Upper lobe of right lung (tissue), 1 donor: ENCODE results near the gene MAN1C1. TPM values are rescaled to one million over a fixed set of nuclear protein-coding genes. Genes with fewer than 3 reads are reported as not detected.

Experiments
- ATAC-seq: fragments of 200-7000 bp; cut with Tn5 transposase; one replicate; pipeline ENCODE4 v1.9.1; 2020; ENCODE audit warnings: mild to moderate bottlenecking, moderate library complexity
- DNase-seq: peaks from one replicate; pipeline ENCODE4 v3.0.0-alpha.2; 2020
- H3K27ac ChIP-seq: fragments of 200-600 bp; one replicate; pipeline ENCODE4 v1.8.0; 2022
- H3K27me3 ChIP-seq: fragments of 200-600 bp; one replicate; pipeline ENCODE4 v1.8.0; 2022; ENCODE audit warnings: mild to moderate bottlenecking
- H3K36me3 ChIP-seq: fragments of 200-600 bp; one replicate; pipeline ENCODE4 v1.8.0; 2022
- H3K4me1 ChIP-seq: fragments of 200-600 bp; one replicate; pipeline ENCODE4 v1.8.0; 2022
- H3K4me3 ChIP-seq: fragments of 200-600 bp; one replicate; pipeline ENCODE4 v1.8.0; 2022; ENCODE audit warnings: mild to moderate bottlenecking
- H3K9me3 ChIP-seq: fragments of 200-600 bp; one replicate; pipeline ENCODE4 v1.8.0; 2022
- CTCF ChIP-seq: fragments of 200-600 bp; IDR thresholded peaks from one replicate; pipeline ENCODE4 v1.8.0; 2022; ENCODE audit warnings: antibody characterized with exemption
- intact Hi-C: fragments of 100-400 bp; cut with DNase I; formaldehyde crosslinking; loops from one replicate; pipeline ENCODE4 v1.11.0; 2022
- total RNA-seq: library from RNA; stranded (reverse); fragmentation: NEBNext Ultra II Directional; extraction: Animal tissue kit (Norgen Biotek cat#: 25700); gene quantifications from one replicate; pipeline ENCODE4 v1.2.1, GENCODE V29; 2021
- donor health status: DM: no; HTN: yes; CAD: no; lungs with severe emphysema.

MAN1C1 gene
- total RNA-seq, 1 donor from 2014 or later, result 19.7 TPM

DNA sequence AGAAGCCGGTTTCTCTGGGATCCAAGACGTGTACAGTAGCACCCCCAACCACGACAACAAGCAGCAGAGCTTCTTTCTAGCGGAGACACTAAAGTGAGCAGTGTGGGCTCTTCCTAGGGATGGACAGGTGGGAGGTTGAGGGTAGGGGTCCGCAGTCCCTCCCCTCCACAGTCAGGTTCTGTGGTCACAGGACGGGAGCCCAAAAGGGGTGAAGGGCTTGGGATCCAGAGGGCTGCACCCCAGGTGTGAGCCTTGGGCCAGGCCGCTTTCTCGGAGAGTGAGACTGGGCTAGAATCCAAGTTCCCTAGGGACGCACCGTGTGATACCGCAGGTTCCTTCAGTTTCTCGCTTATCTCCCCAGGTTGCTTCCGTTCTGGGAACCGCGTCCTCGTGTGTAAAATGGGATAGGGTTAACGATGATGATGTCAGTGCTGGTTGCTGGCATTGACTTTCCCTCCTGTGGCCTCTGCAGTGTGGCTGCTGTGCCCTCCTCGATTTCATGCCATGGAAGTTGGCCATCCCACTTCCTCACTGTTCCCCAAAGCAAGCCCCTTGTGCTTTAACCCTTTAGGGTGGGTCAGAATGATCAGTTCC lies 166.1 kb downstream of the MAN1C1 start:
- ATAC-seq, result no peak
- no peak overlapping the region for H3K4me3 ChIP-seq
- intact Hi-C loops, result no loop called here
- no peak for TF ChIP-seq CTCF
- no peak for DNase-seq
- H3K27ac ChIP-seq, result no peak overlapping the region
- peaks cover 28% of the 10 kb centered on the region for H3K36me3 ChIP-seq
- peaks cover 4% of the 10 kb centered on the region for H3K4me1 ChIP-seq
- no peaks in the 10 kb centered on the region for H3K9me3 ChIP-seq
- H3K27me3 ChIP-seq, result no peaks in the 10 kb centered on the region

DNA sequence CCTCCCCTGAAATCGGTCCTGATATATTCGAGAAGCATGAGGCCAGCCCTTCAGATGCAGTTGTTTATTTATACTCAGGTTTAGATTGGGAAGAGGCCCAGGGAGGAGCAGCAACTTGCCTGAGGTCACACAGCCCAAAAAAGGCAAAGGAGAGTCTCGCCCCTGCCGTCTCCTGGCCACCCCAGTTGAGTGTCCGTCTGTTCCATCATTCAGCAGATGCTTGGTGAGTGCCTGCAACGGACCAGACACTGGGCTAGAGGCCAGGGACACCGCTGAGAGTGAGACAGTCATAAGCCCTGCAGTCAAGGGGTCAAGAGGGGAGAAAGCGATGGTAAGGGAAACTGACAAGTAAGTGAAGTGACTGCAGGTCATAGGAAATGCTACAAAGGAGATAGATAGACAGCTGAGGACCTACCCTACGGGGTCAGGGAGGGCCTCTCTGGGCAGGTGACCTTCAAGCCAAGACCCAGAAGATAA lies 168.0 kb downstream of the MAN1C1 start:
- no peaks in the 10 kb centered on the region for H3K9me3 ChIP-seq
- no peaks in the 10 kb centered on the region for H3K27me3 ChIP-seq
- DNase-seq (no peak), ATAC-seq (no peak)
- peaks cover 4% of the 10 kb centered on the region for H3K4me1 ChIP-seq
- H3K27ac ChIP-seq, result no peak overlapping the region
- TF ChIP-seq CTCF, result no peak
- H3K36me3 ChIP-seq, result peaks cover 23% of the 10 kb centered on the region
- intact Hi-C loops, result no loop called here
- H3K4me3 ChIP-seq, result no peak overlapping the region

GRCh38 chr1:25785333-25786067 lies 168.9 kb downstream of the MAN1C1 start:
- Histone ChIP-seq H3K36me3 (peaks cover 23% of the 10 kb centered on the region), H3K27ac (no peak overlapping the region), H3K4me1 (peaks cover 4% of the 10 kb centered on the region), H3K27me3 (no peaks in the 10 kb centered on the region), H3K9me3 (no peaks in the 10 kb centered on the region), H3K4me3 (no peak overlapping the region)
- intact Hi-C loops, result no loop called here
- no peak for DNase-seq
- no peak for TF ChIP-seq CTCF
- no peak for ATAC-seq

DNA sequence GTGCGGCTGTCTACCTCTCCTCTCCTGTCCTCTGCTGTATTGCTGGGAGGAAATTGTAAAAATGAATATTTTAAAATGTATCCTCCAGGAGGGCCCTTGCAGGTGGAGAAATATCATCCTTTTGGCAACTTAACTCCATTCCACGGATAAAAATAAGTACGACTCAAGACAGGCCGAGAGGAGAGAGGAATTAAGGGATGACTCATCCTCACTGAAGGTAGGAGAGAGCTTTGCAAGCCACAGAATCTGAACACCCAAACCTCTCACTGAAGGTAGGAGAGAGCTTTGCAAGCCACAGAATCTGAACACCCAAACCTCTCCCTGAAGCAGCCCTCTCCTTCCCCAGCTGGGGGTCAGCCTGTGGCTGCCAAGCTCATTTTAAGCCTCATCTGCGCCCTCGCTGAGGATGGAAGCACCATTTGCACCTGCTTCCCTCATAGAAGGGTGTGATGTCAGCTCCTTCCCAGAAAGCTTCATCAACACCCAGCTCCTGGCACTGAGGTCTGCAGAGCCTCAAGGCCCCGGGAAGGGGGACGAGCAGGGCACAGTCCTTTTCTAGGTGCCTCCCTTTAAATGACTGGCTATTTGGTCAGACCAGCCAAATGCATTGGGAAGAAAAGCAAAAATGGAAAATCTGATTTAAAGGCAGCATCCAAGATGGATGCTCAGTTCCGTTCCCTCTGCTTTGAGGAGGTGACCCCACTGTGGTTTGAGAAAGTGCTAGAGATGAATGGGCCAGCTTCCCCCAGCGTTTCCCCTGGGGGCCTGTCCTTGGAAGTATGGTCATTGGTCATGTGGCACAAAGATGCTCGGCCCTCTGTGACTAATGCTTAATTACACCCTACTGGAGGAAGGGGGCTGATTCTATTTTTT lies 170.5 kb downstream of the MAN1C1 start:
- no peak overlapping the region for H3K27ac ChIP-seq
- ATAC-seq, result no peak
- intact Hi-C loops, result no loop called here

GRCh38 chr1:25787760-25788166 lies 171.2 kb downstream of the MAN1C1 start:
- Histone ChIP-seq H3K36me3 (peaks cover 23% of the 10 kb centered on the region), H3K27me3 (no peaks in the 10 kb centered on the region), H3K4me3 (no peak overlapping the region), H3K9me3 (no peaks in the 10 kb centered on the region), H3K4me1 (peaks cover 4% of the 10 kb centered on the region), H3K27ac (no peak overlapping the region)
- DNase-seq (no peak), ATAC-seq (no peak)
- intact Hi-C loops, result no loop called here
- TF ChIP-seq CTCF, result no peak

More for the DNA sequence above, 170.5 kb downstream of the MAN1C1 start:
- DNase-seq, result no peak
- no peaks in the 10 kb centered on the region for H3K9me3 ChIP-seq
- peaks cover 23% of the 10 kb centered on the region for H3K36me3 ChIP-seq
- H3K27me3 ChIP-seq, result no peaks in the 10 kb centered on the region
- peaks cover 4% of the 10 kb centered on the region for H3K4me1 ChIP-seq
- H3K4me3 ChIP-seq, result no peak overlapping the region
- no peak for TF ChIP-seq CTCF
